MM.1S (cell line): ENCODE data around the gene SLC9A5.

Experiments used
- CTCF ChIP-seq: fragments of 300-600 bp; sonication (generic); IDR thresholded peaks from 2 replicates; pipeline ENCODE4 v1.5.1; 2016; ENCODE audit warnings: antibody characterized with exemption, low read length, mixed read lengths
- EZH2 ChIP-seq: fragments of 300-600 bp; sonication (generic); optimal IDR thresholded peaks from 2 replicates; pipeline ENCODE3; 2017; ENCODE audit warnings: low read depth, mild to moderate bottlenecking, antibody characterized with exemption, low read length, mixed read lengths

GRCh38 chr16:67233596-67233995, 15.2 kb upstream of the SLC9A5 start:
- TF ChIP-seq CTCF = no peak
- TF ChIP-seq EZH2 = no peak
